ENCODE measurements around the gene CREB3L4. TPM values are rescaled to one million over a fixed set of nuclear protein-coding genes. Genes with fewer than 3 reads are reported as not detected.

CREB3L4 gene
- total and polyA plus RNA-seq, 2 of the 13 experiments (the other 11 are each of a cell fraction or from before 2014, with no cell fraction given): 9.9 to 18.7 TPM

- TF ChIP-seq SRSF9 (IDR thresholded peaks at IDR 0.05; ENCODE audit: borderline replicate concordance, insufficient read depth, low read depth, low read length, poor library complexity, severe bottlenecking): no peak
- TF ChIP-seq DBP (CRISPR knock-in tag; IDR thresholded peaks at IDR 0.05; ENCODE audit: not compliant biosample characterization): peak; percentile 1
- TF ChIP-seq NFE2L2 (IDR thresholded peaks at IDR 0.05; ENCODE audit: low read length): no peak
- 0 out of 2 replicates have a peak, but pooled peaks have one; percentile 7 for TF ChIP-seq TARDBP (CRISPR knock-in tag; IDR thresholded peaks at IDR 0.05)
- no peak for TF ChIP-seq ZSCAN5A (CRISPR knock-in tag; IDR thresholded peaks at IDR 0.05; ENCODE audit: borderline replicate concordance)
- TF ChIP-seq CTCF (CRISPR knock-in tag; IDR thresholded peaks at IDR 0.05): peak; percentile 33
- TF ChIP-seq ZNF224 (CRISPR knock-in tag; IDR thresholded peaks at IDR 0.05): 0 out of 2 replicates have a peak, but pooled peaks have one; percentile 31
- TF ChIP-seq ASH2L (IDR thresholded peaks at IDR 0.05; ENCODE audit: insufficient read length, low read depth, low read length): no peak
Observed at GRCh38 chr1:153962088-153963029, 5.3 kb upstream of the CREB3L4 start (continued).

All from HepG2 (cell line).